ENCODE data around the gene ANKRD2. TPM values are rescaled to one million over a fixed set of nuclear protein-coding genes. Genes with fewer than 3 reads are reported as not detected.

The ANKRD2 gene, protein sequence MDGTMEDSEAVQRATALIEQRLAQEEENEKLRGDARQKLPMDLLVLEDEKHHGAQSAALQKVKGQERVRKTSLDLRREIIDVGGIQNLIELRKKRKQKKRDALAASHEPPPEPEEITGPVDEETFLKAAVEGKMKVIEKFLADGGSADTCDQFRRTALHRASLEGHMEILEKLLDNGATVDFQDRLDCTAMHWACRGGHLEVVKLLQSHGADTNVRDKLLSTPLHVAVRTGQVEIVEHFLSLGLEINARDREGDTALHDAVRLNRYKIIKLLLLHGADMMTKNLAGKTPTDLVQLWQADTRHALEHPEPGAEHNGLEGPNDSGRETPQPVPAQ
- total RNA-seq = under 1 TPM; under 0.01 to 0.33 TPM

DNA sequence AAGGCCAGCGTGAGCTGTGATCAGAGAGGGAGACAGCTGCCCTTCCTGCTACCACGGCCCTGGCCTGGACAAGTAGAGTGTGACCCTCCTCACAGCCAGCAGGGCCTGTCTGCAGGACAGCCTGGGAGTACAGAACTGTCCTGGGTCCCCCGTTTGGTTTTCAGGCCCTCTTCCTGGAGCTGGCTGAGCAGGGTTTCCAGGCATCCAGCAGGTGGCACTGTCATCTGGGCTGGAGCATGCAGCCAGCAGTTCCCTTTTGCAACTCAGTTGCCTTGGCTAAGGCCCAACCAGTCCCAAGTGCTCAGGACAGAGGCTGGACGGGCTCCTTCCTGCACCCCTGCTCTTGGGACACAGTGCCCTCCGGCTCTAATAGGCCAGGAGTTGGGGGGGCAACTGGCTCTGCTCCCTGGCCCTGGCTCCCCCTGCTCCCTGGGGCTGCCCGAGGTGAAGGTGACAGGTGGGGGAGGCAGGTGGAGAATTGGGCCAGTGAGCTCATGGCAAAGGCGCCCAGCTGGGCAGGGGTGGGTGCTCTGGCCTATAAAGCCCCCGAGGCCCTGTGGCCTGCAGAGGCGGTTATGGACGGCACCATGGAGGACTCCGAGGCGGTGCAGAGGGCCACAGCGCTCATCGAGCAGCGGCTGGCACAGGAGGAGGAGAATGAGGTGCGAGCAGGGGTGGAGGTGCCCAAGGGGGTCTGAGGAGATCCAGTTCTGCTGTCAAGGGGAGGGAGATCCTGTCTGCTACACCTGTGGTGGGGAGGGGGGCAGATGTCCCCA, at the start of gene ANKRD2:
TSS of gene ANKRD2 (plus strand) at position 566 of the 776 bp plus-strand sequence. CDS start at position 576, 10 bp downstream.

DNA sequence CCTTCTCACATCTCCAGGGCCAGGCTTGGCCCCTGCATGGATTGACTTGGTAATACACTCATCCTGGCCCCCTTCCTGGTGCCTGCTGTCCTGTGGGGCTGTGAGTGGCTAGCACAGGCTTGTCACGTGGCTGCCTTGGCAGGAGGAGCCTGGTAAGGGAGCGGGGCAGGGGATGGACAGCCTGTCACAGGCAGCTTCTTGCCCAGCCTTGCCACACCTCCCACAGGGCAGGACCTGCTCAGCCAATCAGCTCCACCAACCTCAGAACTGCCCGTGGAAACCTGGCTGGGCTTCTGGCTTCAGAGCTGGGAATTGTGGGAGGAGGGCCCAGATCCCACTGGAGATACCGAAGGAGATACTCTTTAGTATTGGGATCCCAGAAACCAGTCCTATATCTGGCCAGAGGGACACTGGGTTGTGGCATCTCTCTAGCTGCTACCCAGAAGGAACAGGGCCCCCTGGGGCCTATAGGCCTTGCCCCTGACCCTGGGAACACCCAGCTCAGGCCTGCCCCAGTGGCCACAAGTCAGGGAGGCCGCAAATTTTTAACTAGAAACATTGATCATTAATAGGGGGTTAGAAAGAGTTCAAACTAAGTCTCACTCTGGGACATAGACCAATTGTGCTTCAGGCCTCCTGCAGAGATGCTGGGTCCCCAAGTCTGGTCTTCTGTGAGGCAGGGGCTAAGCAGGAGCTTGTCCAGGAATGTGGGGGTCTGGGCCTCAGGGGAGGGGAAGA, 11.7 kb downstream of the ANKRD2 start, which contains the start of gene HOGA1:
TSS of gene HOGA1 (plus strand) at position 330 of the 738 bp plus-strand sequence. CDS start at position 645, 315 bp downstream.

DNA sequence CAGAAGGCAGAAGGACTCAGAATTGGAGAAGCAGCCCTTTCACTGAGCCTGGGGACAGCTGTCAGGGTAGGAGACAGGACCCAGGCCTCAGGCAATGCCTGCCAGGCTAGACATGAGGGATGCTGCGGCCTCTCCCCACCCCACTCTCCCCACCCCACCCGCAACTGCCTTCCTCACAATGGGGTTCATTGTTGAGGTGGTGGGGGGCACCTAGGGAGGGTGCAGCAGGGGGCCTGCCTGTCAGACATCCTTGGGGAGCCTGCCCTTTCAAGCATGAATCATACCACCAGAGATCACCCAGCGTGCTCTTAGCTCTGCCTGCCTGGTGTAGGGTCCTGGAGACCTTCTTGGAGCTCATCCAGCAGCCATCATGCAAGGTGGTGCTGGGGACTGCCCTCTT, 16.9 kb downstream of the ANKRD2 start, which contains the start of gene C10orf62:
TSS of gene C10orf62 (plus strand) at position 243 of the 400 bp plus-strand sequence. CDS start 177 bp downstream, outside the sequence.

DNA sequence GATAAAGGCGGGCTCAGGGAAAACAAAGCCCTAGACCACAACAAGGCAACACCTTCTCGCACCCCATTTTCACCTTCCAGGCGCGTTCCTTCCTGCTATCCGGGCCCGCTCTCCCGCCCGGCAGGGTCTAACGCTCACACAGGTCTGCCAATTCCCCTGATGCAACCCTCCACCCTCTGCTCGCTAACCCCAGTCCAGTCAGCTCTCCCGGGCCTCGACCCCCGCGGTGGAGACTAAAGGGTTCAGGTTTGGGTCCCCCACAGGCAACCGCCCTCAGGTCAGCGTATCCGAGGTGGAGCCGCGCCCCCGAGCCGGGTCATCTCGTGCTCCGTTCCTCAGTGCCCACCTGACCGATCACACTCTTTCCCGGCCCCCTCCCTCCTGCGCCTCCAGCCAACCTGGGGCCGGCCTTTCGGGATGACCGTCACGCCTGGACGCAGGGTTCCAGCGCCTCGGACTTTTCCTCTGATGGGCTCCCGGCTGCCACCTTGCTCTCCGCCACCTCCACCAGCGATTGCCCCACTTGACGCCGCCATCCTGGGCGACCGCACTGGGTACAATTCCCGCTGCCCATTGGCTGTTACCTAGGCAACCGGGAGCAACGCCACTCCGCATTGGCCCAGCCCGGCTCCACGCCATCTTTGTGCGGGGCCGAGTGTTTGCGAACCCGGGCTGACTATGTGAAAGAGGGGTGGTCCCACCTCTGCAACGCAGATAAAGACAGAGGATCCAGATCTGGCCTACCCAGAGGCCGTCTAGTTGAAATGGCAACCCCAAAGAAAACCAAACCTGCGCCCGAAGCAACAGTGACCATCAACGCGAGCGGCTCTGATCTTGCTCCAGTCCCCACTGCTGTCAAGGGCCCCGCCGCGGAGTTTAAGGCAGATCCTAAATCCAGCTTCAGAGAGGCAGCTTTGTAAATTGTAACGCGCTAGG, 60.6 kb downstream of the ANKRD2 start, which contains the start of gene MORN4:
TSS of gene MORN4 (minus strand) at position 552 of the 936 bp plus-strand sequence. CDS start 13,847 bp downstream, outside the sequence.

Other genes with a start within 250 kb of the ANKRD2 start
- 10 to 100 TPM; 11.4 to 12.3 TPM for gene FRAT2, start 238.1 kb upstream of the ANKRD2 start, total RNA-seq
- 10 to 100 TPM; 17.9 to 31.0 TPM for gene RRP12, start 171.4 kb upstream of the ANKRD2 start, total RNA-seq
- 100 to 1,000 TPM; 376 to 564 TPM for gene PGAM1, start 146.6 kb upstream of the ANKRD2 start, total RNA-seq
- gene EXOSC1, start 126.8 kb upstream of the ANKRD2 start, total RNA-seq = 10 to 100 TPM; 29.9 to 49.0 TPM
- gene ZDHHC16, start 126.6 kb upstream of the ANKRD2 start, total RNA-seq = 10 to 100 TPM; 48.2 to 77.3 TPM
- 100 to 1,000 TPM in 1 of 2 donors, 10 to 100 TPM in 1; 78.3 to 105 TPM for gene MMS19, start 74.4 kb upstream of the ANKRD2 start, total RNA-seq
- 10 to 100 TPM; 34.8 to 44.0 TPM for gene UBTD1, start 73.9 kb upstream of the ANKRD2 start, total RNA-seq
- gene HOGA1, start 11.6 kb downstream of the ANKRD2 start, total RNA-seq = 1 to 10 TPM; 1.3 to 1.7 TPM
- not detected for gene C10orf62, start 16.9 kb downstream of the ANKRD2 start, total RNA-seq
- gene MORN4, start 60.7 kb downstream of the ANKRD2 start, total RNA-seq = 1 to 10 TPM; 4.1 to 4.3 TPM
- 10 to 100 TPM; 18.6 to 23.7 TPM for gene PI4K2A, start 67.9 kb downstream of the ANKRD2 start, total RNA-seq
- 100 to 1,000 TPM; 198 to 284 TPM for gene AVPI1, start 114.5 kb downstream of the ANKRD2 start, total RNA-seq
- gene MARVELD1, start 141.0 kb downstream of the ANKRD2 start, total RNA-seq = 10 to 100 TPM; 70.6 to 89.1 TPM
- 10 to 100 TPM; 37.9 to 40.6 TPM for gene ZFYVE27, start 164.3 kb downstream of the ANKRD2 start, total RNA-seq
- gene SFRP5, start 199.2 kb downstream of the ANKRD2 start, total RNA-seq = not detected

All from melanocyte of skin (primary cell).